ENCODE measurements around the gene HLA-DPA1.
"Not testable (repeated sequence)": the region's sequence is repeated elsewhere in the genome, so short reads cannot be mapped to it uniquely, and the experiment has no call there.

DNA sequence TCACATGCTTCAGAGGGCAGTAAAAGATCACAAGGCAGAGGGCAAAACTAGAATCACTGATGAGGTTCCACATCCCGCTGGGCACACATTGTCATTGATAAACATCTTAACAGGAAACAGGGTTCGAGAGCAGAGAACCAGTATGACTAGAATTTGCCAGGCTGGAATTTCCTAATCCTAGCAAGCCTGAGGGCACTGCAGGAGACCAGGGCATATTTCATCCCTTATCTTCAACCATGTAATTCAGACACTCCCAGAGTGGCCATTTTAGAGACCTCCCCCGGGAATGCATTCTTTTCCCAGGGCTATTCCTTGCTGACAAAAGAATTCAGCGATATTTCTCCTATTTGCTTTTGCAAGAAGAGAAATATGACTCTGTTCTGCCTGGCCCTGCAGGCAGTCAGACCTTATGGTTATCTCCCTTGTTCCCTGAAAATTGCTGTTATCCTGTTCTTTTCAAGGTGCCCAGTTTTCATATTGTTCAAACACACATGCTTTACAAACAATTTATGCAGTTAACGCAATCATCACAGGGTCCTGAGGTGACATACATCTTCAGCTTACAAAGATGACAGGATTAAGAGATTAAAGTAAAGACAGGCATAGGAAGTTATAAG lies 27.8 kb upstream of the HLA-DPA1 start:
- TF ChIP-seq, protein P1, sequence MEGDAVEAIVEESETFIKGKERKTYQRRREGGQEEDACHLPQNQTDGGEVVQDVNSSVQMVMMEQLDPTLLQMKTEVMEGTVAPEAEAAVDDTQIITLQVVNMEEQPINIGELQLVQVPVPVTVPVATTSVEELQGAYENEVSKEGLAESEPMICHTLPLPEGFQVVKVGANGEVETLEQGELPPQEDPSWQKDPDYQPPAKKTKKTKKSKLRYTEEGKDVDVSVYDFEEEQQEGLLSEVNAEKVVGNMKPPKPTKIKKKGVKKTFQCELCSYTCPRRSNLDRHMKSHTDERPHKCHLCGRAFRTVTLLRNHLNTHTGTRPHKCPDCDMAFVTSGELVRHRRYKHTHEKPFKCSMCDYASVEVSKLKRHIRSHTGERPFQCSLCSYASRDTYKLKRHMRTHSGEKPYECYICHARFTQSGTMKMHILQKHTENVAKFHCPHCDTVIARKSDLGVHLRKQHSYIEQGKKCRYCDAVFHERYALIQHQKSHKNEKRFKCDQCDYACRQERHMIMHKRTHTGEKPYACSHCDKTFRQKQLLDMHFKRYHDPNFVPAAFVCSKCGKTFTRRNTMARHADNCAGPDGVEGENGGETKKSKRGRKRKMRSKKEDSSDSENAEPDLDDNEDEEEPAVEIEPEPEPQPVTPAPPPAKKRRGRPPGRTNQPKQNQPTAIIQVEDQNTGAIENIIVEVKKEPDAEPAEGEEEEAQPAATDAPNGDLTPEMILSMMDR (IDR thresholded peaks at IDR 0.05) = not testable (repeated sequence)
- TF ChIP-seq POLR2AphosphoS5 (IDR thresholded peaks at IDR 0.05) = not testable (repeated sequence)

Measured in suprapubic skin (tissue), 3 donors.